Ovary (tissue), 9 donors: ENCODE data around the gene TCF12. TPM values are rescaled to one million over a fixed set of nuclear protein-coding genes. Genes with fewer than 3 reads are reported as not detected.

Experiments
- DNase-seq, 5 donors: peaks; one replicate each; pipeline ENCODE4 v3.0.0-alpha.2; 2019 to 2020
- H3K27ac ChIP-seq, 2 donors: fragments of 200-600 bp; one replicate each; pipeline versions ENCODE4 v1.5.1 to v1.8.0; 2019 to 2022
- H3K27me3 ChIP-seq: fragments of 200-600 bp; one replicate; pipeline ENCODE4 v1.8.0; 2022
- H3K36me3 ChIP-seq: fragments of 200-600 bp; sonication (generic); one replicate; pipeline ENCODE4 v1.5.1; 2019
- H3K4me1 ChIP-seq: one replicate; pipeline ENCODE4 v1.8.1; 2013; ENCODE audit warnings: mild to moderate bottlenecking, moderate library complexity; ENCODE audit not compliant: insufficient read depth
- H3K4me3 ChIP-seq: fragments of 200-600 bp; sonication (generic); one replicate; pipeline ENCODE4 v1.5.1; 2017
- H3K9me3 ChIP-seq, 2 donors: fragments of 200-600 bp in 1 of 2; sonication (generic) in 1 of 2; one replicate each; pipeline versions ENCODE4 v1.5.1 to v1.8.1; 2013 to 2019; ENCODE audit warnings: mild to moderate bottlenecking in 1 of 2, moderate library complexity in 1 of 2
- EP300 ChIP-seq: sonication (generic); formaldehyde crosslinking; IDR thresholded peaks from one replicate; pipeline ENCODE4 v1.6.1; 2017; ENCODE audit warnings: antibody characterized with exemption
- POLR2A ChIP-seq: fragments of 450-650 bp; IDR thresholded peaks from one replicate; pipeline ENCODE4 v1.6.1; 2017; ENCODE audit warnings: antibody characterized with exemption, mild to moderate bottlenecking, moderate library complexity
- WGBS, 3 donors: extraction: QIAGEN DNeasy Blood & Tissue Kit in 1 of 3; methylation state at CpG; one replicate each; pipeline versions ENCODE4 v1.1.5 to v1.1.7; 2013 to 2017; 5-methylcytosine and 5-hydroxymethylcytosine counted together
- intact Hi-C, 4 donors: fragments of 100-400 bp; cut with DNase I; formaldehyde crosslinking; loops; one replicate each; pipeline versions ENCODE4 v1.11.0 to v1.15.1; 2022 to 2023
- polyA plus RNA-seq, 2 donors: library from polyadenylated mRNA; stranded (reverse); fragments of 200-250 nt in 1 of 2; fragments of 350-450 nt in 1 of 2; fragmentation: Illumina TruSeq in 1 of 2; extraction: RNeasy Lipid Tissue Mini Kit (QIAGEN cat#74804) in 1 of 2; gene quantifications; one replicate each; pipeline ENCODE4 v1.2.3, GENCODE V29; 2013 to 2014
- total RNA-seq, 7 donors: library from RNA; depleted of rRNA in 2 of 7; stranded (reverse); fragments of >200 nt in 2 of 7; fragmentation: NEBNext Ultra II Directional in 3 of 7; extraction: Animal tissue kit (Norgen Biotek cat#: 25700) in 3 of 7; gene quantifications; one replicate each; pipeline versions ENCODE4 v1.1.0 to v1.2.4, GENCODE V29; 2016 to 2023
- TF ChIP-seq, protein P1 (sequence below), 3 donors: fragments of 450-650 bp in 2 of 3; fragments of 200-600 bp in 1 of 3; IDR thresholded peaks; one replicate each; pipeline versions ENCODE4 v1.5.1 to v1.8.0; 2016 to 2022; ENCODE audit warnings: antibody characterized with exemption in 3 of 3, mild to moderate bottlenecking in 1 of 3
- donor health status: DM: no; HTN: no; CAD: no; lungs with moderate emphysema.
- donor health status: DM: no; HTN: no; CAD: no.
- donor health status: Bipolar disorder and iron deficiency.
- donor health status: DM: yes; HTN: yes; CAD: no.
- donor health status: DM: no; HTN: no; CAD: no.
- donor health status: DM: yes; HTN: yes; CAD: no.

TCF12 gene
- total and polyA plus RNA-seq, 9 donors: 28.6 to 150 (median 116) TPM

DNA sequence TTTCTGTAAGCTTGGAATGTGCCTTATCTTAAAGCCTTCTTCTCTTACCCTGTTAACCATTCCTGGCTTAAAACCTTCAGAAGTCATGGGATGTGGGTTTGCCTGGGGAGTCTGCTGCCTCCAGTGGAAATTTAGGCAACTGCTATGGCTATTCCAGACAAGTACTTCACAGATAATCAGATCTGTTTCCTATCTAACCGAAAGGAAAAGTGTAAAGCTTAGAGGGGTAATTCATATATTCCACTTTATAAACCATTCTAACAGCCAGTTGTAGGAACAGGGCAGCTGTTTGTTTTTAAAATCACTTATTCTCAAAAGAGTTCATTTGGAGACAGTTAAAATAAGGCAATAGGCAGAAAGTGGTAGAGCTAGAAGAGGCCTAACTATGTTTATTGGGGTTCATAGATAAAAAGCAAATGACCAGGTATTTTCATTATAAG is 219.9 kb downstream of the TCF12 start:
- H3K36me3 ChIP-seq: no peaks in the 10 kb centered on the region
- no peaks in the 10 kb centered on the region for H3K27me3 ChIP-seq
- no peak overlapping the region for H3K4me3 ChIP-seq
- peaks cover 2% of the 10 kb centered on the region for H3K4me1 ChIP-seq
- WGBS, 3 donors: 9 to 24% (median 23%) methylated on average over 1 of the region's 1 CpG
- DNase-seq: no peak
- no peak overlapping the region for H3K27ac ChIP-seq
- no peaks in the 10 kb centered on the region for H3K9me3 ChIP-seq
- TF ChIP-seq POLR2A: no peak
- TF ChIP-seq, protein P1, sequence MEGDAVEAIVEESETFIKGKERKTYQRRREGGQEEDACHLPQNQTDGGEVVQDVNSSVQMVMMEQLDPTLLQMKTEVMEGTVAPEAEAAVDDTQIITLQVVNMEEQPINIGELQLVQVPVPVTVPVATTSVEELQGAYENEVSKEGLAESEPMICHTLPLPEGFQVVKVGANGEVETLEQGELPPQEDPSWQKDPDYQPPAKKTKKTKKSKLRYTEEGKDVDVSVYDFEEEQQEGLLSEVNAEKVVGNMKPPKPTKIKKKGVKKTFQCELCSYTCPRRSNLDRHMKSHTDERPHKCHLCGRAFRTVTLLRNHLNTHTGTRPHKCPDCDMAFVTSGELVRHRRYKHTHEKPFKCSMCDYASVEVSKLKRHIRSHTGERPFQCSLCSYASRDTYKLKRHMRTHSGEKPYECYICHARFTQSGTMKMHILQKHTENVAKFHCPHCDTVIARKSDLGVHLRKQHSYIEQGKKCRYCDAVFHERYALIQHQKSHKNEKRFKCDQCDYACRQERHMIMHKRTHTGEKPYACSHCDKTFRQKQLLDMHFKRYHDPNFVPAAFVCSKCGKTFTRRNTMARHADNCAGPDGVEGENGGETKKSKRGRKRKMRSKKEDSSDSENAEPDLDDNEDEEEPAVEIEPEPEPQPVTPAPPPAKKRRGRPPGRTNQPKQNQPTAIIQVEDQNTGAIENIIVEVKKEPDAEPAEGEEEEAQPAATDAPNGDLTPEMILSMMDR (IDR thresholded peaks at IDR 0.05): peak; percentile 26 to 46 (median 35)
- TF ChIP-seq EP300: no peak
- intact Hi-C loops: loop anchor here in 1 of 4 donors (10.0 kb wide), 1 partner anchor 224 kb away; the partner anchor contains the start of gene TCF12

DNA sequence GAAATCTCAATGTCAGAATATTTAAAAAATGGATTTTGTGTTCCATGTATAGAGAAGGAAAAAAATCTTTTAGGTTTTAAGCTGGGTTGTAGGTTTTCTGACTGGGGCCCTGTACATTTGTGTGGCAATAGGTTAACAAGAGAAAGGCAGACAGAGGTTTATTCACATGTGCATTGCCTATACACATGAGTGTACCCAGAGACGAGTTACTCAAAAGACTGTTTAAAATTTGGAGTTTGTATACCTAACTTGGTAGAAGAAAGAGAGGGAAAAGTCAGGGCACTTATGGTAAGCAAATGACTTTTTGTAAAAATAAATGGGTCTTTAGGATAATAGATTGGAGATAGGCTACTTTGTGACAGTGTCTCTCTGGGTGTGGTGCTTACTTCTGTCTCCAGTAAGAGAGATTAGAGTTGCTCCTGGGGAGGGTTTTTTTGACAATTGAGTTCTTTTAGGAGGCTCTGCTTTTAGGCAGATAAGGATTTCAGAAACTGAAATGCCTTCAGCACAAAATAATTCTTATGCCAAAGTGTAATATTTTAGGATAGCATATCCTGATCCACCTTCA is 225.2 kb downstream of the TCF12 start:
- Histone ChIP-seq H3K9me3 (no peaks in the 10 kb centered on the region), H3K27me3 (no peaks in the 10 kb centered on the region), H3K27ac (no peak overlapping the region), H3K4me1 (peaks cover 2% of the 10 kb centered on the region), H3K36me3 (no peaks in the 10 kb centered on the region), H3K4me3 (no peak overlapping the region)
- intact Hi-C loops: loop anchor here in 3 of 4 donors (10.0 kb wide), 2 partner anchors 161 to 649 kb away; no protein-coding TSS in a partner anchor
- no peak for TF ChIP-seq EP300
- TF ChIP-seq, protein P1 (IDR thresholded peaks at IDR 0.05): no peak
- no peak for TF ChIP-seq POLR2A
- WGBS, 3 donors: 29 to 36% (median 33%) methylated on average over 1 of the region's 1 CpG
- DNase-seq: no peak

DNA sequence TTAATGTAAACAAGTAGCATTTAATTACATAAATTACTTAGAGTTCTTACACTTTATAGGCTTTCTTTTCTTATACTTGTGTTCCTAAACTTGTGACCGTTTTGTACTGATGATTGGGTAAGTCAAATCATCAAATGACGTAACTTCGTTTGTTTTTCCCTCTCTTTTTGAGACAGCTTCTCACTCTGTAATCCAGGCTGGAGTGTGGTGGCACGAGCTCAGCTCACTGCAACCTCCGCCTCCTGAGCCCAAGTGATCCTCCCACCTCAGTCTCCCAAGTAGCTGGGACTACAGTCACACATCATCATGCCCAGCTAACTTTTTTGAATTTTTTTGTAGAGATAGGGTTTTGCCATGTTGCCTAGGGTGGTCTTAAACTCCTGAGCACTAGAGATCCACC is 226.0 kb downstream of the TCF12 start:
- H3K4me3 ChIP-seq: no peak overlapping the region
- no peaks in the 10 kb centered on the region for H3K27me3 ChIP-seq
- no peak overlapping the region for H3K27ac ChIP-seq
- 80 to 83% (median 82%) methylated on average over 5 of the region's 5 CpGs for WGBS, 3 donors
- DNase-seq: no peak
- no peaks in the 10 kb centered on the region for H3K9me3 ChIP-seq
- H3K36me3 ChIP-seq: no peaks in the 10 kb centered on the region
- intact Hi-C loops: loop anchor here in 3 of 4 donors (10.0 kb wide), 2 partner anchors 160 to 650 kb away; no protein-coding TSS in a partner anchor
- H3K4me1 ChIP-seq: peaks cover 2% of the 10 kb centered on the region
- no peak for TF ChIP-seq POLR2A
- TF ChIP-seq, protein P1 (IDR thresholded peaks at IDR 0.05): no peak

DNA sequence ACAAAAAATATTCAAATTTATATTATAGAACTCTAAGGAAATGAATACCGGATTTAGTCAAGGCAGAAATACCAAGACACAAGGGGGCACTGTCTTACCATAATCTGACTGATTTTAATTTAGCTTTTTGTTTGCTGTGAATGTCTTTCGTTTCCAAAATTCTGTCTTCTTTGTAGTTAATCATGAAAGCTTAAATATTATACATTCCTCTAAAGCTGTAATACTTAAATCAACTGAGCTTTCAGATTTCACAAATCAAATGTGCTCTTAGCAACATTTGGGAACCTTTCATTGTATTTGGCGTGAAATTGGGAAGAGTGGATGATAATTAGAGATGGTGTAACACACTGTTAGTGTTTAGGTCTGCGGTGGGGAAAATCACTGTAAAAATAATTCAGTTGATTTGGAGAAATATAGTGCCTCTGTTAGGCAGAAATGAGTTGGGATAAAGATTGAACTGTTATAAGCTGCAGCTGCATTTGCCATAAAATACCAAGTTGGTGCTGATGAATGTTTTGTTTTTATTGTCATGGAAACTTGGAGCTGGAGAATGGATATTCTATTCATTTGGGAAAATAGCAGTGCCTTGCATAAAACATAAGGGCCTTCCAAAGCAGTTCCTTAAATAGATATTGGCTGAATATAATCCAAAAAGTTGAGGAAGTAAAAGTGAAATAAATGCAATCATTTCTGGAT is 228.2 kb downstream of the TCF12 start:
- TF ChIP-seq, protein P1 (IDR thresholded peaks at IDR 0.05): peak; percentile 29 to 68 (median 55)
- TF ChIP-seq POLR2A: no peak
- TF ChIP-seq EP300: no peak
- DNase-seq: no peak
- H3K36me3 ChIP-seq: no peaks in the 10 kb centered on the region
- intact Hi-C loops: loop anchor here in 3 of 4 donors (10.0 kb wide), 2 partner anchors 158 to 652 kb away; no protein-coding TSS in a partner anchor
- no peaks in the 10 kb centered on the region for H3K9me3 ChIP-seq
- no peaks in the 10 kb centered on the region for H3K27me3 ChIP-seq
- no peak overlapping the region for H3K4me3 ChIP-seq
- peaks cover 3% of the 10 kb centered on the region for H3K4me1 ChIP-seq
- 2 to 5% (median 3%) methylated on average over 4 of the region's 4 CpGs for whole genome bisulfite sequencing, 3 donors
- H3K27ac ChIP-seq: no peak overlapping the region
